ENCODE measurements around the gene ABCD3. TPM values are rescaled to one million over a fixed set of nuclear protein-coding genes. Genes with fewer than 3 reads are reported as not detected.

The ABCD3 gene
- total and polyA plus RNA-seq, 2 of the 8 experiments (the other 6 are each of a cell fraction or from before 2014, with no cell fraction given), result 6.6 to 29.4 TPM

GRCh38 chr1:94559921-94560320, 141.7 kb downstream of the ABCD3 start:
- Histone ChIP-seq H3K56ac (replicated peaks; ENCODE audit: insufficient read length, low read depth, low read length) (no peak overlapping the region), H2BK5ac (ENCODE audit: low read depth, low read length) (no peak overlapping the region), H2AFZ (ENCODE audit: low read length) (peak overlapping the region; percentile 38; the same call in 1 of the 2 replicates), H4K20me1 (replicated peaks in 1 of 2; ENCODE audit: control insufficient read depth in 1 of 2, insufficient read depth in 2 of 2, low read length in 2 of 2) (no peaks in the 10 kb centered on the region), H3K27me3 (replicated peaks in 1 of 4; ENCODE audit: control insufficient read depth in 3 of 4, extremely low read depth in 1 of 4, insufficient read depth in 3 of 4, low read length in 3 of 4) (peaks cover 0 to 1% (median 0%) of the 10 kb centered on the region in 4 experiments; a peak in 1 of 7 replicates), H3K23ac (ENCODE audit: insufficient read length) (no peak overlapping the region), H3K4me3 (ENCODE audit: extremely low read depth in 1 of 4, insufficient read depth in 2 of 4, low read depth in 3 of 4, low read length in 4 of 4) (no peak overlapping the region), H4K5ac (ENCODE audit: insufficient read length, low read depth, low read length) (no peak overlapping the region), H3K9me3 (ENCODE audit: insufficient read depth in 2 of 2, low read depth in 1 of 2, low read length in 1 of 2) (peaks cover 0 to 4% of the 10 kb centered on the region in 2 experiments; a peak in 1 of 4 replicates), H3K9ac (replicated peaks in 1 of 4; ENCODE audit: extremely low read depth in 1 of 4, low read depth in 3 of 4, low read length in 3 of 4) (no peak overlapping the region), H3K23me2 (ENCODE audit: low read depth, low read length) (no peaks in the 10 kb centered on the region), H2BK20ac (ENCODE audit: low read length) (no peak overlapping the region), H2BK12ac (ENCODE audit: low read depth, low read length) (no peak overlapping the region), H2BK120ac (replicated peaks; ENCODE audit: low read depth, low read length) (no peak overlapping the region), H2BK15ac (ENCODE audit: low read length) (no peak overlapping the region), H3K79me1 (ENCODE audit: low read depth, low read length) (no peaks in the 10 kb centered on the region), H3K4me1 (replicated peaks in 1 of 4; ENCODE audit: control insufficient read depth in 3 of 4, insufficient read depth in 4 of 4, low read length in 3 of 4) (no peaks in the 10 kb centered on the region), H3K4ac (replicated peaks; ENCODE audit: insufficient read length, low read depth, low read length) (no peak overlapping the region), H3K27ac (ENCODE audit: low read depth, low read length) (no peak overlapping the region), H3K36me3 (ENCODE audit: control insufficient read depth in 2 of 4, insufficient read depth in 4 of 4, low read length in 3 of 4) (no peaks in the 10 kb centered on the region), H3K79me2 (ENCODE audit: control insufficient read depth in 1 of 2, insufficient read depth in 2 of 2, low read length in 2 of 2) (no peaks in the 10 kb centered on the region), H2AK5ac (ENCODE audit: low read depth, low read length) (no peak overlapping the region), H3K18ac (ENCODE audit: extremely low read depth, low read length) (no peak overlapping the region), H4K8ac (ENCODE audit: extremely low read depth, insufficient read depth, low read length) (no peak overlapping the region), H4K91ac (replicated peaks; ENCODE audit: insufficient read length, low read length) (no peak overlapping the region), H3K4me2 (ENCODE audit: insufficient read depth in 1 of 2, low read depth in 2 of 2, low read length in 2 of 2) (no peak overlapping the region), H3K14ac (ENCODE audit: insufficient read length) (no peak overlapping the region)
- 84% methylated on average over 1 of the region's 1 CpG; no CpG with 5 or more reads in 1 of the 2 experiments for WGBS, 2 experiments (ENCODE audit: extremely low coverage in 1 of 2, insufficient coverage in 1 of 2, insufficient read length in 1 of 2, insufficient replicate concordance in 2 of 2, low coverage in 1 of 2, low lambda C conversion rate in 2 of 2, missing lambda C conversion rate in 1 of 2)
- ChIA-PET CTCF (ENCODE audit: partially characterized antibody) (interaction anchor here (0.7 to 2.1 kb wide), 4 partner anchors 12 to 246 kb away, joined by 3 to 12 read pairs (median 5); no protein-coding TSS in a partner anchor), POLR2A (ENCODE audit: partially characterized antibody) (no interaction called here)
- no peak for FAIRE-seq
- DNase-seq (ENCODE audit: low read depth in 1 of 2, low spot score in 2 of 2), result no peak
- no peak for TF ChIP-seq SRF (IDR thresholded peaks at IDR 0.05; ENCODE audit: low read depth, low read length)
- no peak for TF ChIP-seq TAF1 (IDR thresholded peaks at IDR 0.05; ENCODE audit: low read depth, low read length)
- TF ChIP-seq CEBPB (IDR thresholded peaks at IDR 0.05; ENCODE audit: low read depth, low read length), result no peak
- no peak for TF ChIP-seq SIN3A (conservative IDR thresholded peaks at IDR 0.05 in 1 of 2, IDR thresholded peaks at IDR 0.05 in 1 of 2; ENCODE audit: low read depth in 1 of 2, low read length in 2 of 2)
- no peak for TF ChIP-seq SIX5 (IDR thresholded peaks at IDR 0.05; ENCODE audit: low read depth, low read length)
- no peak for TF ChIP-seq GTF2F1 (IDR thresholded peaks at IDR 0.05; ENCODE audit: borderline replicate concordance, low read depth, low read length)
- no peak for TF ChIP-seq EGR1 (IDR thresholded peaks at IDR 0.05; ENCODE audit: borderline replicate concordance, low read depth, low read length)
- TF ChIP-seq POLR2A (IDR thresholded peaks at IDR 0.05; ENCODE audit: control extremely low read depth in 1 of 2, low read depth in 2 of 2, low read length in 2 of 2), result no peak
- TF ChIP-seq BRCA1 (IDR thresholded peaks at IDR 0.05; ENCODE audit: low read depth, low read length), result no peak
- TF ChIP-seq PHF8 (conservative IDR thresholded peaks at IDR 0.05; ENCODE audit: low read depth, low read length), result no peak
- no peak for TF ChIP-seq SIRT6 (IDR thresholded peaks at IDR 0.05; ENCODE audit: low read length)
- no peak for TF ChIP-seq KDM5A (IDR thresholded peaks at IDR 0.05; ENCODE audit: low read length)
- no peak for TF ChIP-seq CTBP2 (IDR thresholded peaks at IDR 0.05; ENCODE audit: borderline replicate concordance, insufficient read depth, insufficient read length, low read length)
- TF ChIP-seq ZNF274 (IDR thresholded peaks at IDR 0.05; ENCODE audit: borderline replicate concordance, extremely low read depth, low read length), result no peak
- TF ChIP-seq CHD2 (IDR thresholded peaks at IDR 0.05; ENCODE audit: low read length), result no peak
- no peak for TF ChIP-seq RBBP5 (IDR thresholded peaks at IDR 0.05; ENCODE audit: borderline replicate concordance, low read depth, low read length)
